Myocyte (in vitro differentiated cells): ENCODE data around the gene KDM4C. TPM values are rescaled to one million over a fixed set of nuclear protein-coding genes. Genes with fewer than 3 reads are reported as not detected.
"Not testable (repeated sequence)": the region's sequence is repeated elsewhere in the genome, so short reads cannot be mapped to it uniquely, and the experiment has no call there.

Experiments used
- DNase-seq: peaks from one replicate; pipeline ENCODE4 v3.0.0-alpha.2; 2012; ENCODE audit warnings: low read depth
- total RNA-seq: library from RNA; depleted of rRNA; stranded (reverse); fragments of >200 nt; gene quantifications from 2 replicates; pipeline ENCODE4 v1.2.3, GENCODE V29; 2014

Gene KDM4C
- total RNA-seq, 1 donor from 2014 or later, result 17.1 TPM

GRCh38 chr9:7030943-7031342 is 273.2 kb downstream of the KDM4C start:
- not testable (repeated sequence) for DNase-seq

- no peak for DNase-seq
Measured at GRCh38 chr9:7033076-7034045, 275.6 kb downstream of the KDM4C start.

- no peak for DNase-seq
Measured at GRCh38 chr9:7037176-7037575, 279.4 kb downstream of the KDM4C start.

GRCh38 chr9:7042124-7042523 is 284.4 kb downstream of the KDM4C start:
- no peak for DNase-seq

- no peak for DNase-seq
Measured at GRCh38 chr9:7045361-7045760, 287.6 kb downstream of the KDM4C start.

GRCh38 chr9:7051711-7052110 is 293.9 kb downstream of the KDM4C start:
- DNase-seq, result no peak

- no peak for DNase-seq
Measured at GRCh38 chr9:7053903-7054302, 296.1 kb downstream of the KDM4C start.

- DNase-seq, result no peak
Measured at GRCh38 chr9:7055171-7055903, 297.6 kb downstream of the KDM4C start.

- no peak for DNase-seq
Measured at GRCh38 chr9:7056254-7056653, 298.5 kb downstream of the KDM4C start.

- no peak for DNase-seq
Measured at GRCh38 chr9:7058473-7058872, 300.7 kb downstream of the KDM4C start.

GRCh38 chr9:7067169-7067568 is 309.4 kb downstream of the KDM4C start:
- DNase-seq, result no peak

GRCh38 chr9:7071916-7072315 is 314.1 kb downstream of the KDM4C start:
- DNase-seq, result no peak

- DNase-seq, result no peak
Measured at GRCh38 chr9:7073706-7074105, 315.9 kb downstream of the KDM4C start.

GRCh38 chr9:7075154-7075553 is 317.4 kb downstream of the KDM4C start:
- DNase-seq, result no peak

GRCh38 chr9:7079051-7079450 is 321.3 kb downstream of the KDM4C start:
- DNase-seq, result no peak

GRCh38 chr9:7081065-7081600 is 323.4 kb downstream of the KDM4C start:
- DNase-seq, result no peak

GRCh38 chr9:7083192-7083591 is 325.4 kb downstream of the KDM4C start:
- DNase-seq, result no peak

GRCh38 chr9:7085357-7085756 is 327.6 kb downstream of the KDM4C start:
- no peak for DNase-seq

- no peak for DNase-seq
Measured at GRCh38 chr9:7086389-7086788, 328.6 kb downstream of the KDM4C start.

- no peak for DNase-seq
Measured at GRCh38 chr9:7088611-7089010, 330.8 kb downstream of the KDM4C start.

- DNase-seq, result peak; percentile 72
Measured at GRCh38 chr9:7089406-7090193, 331.8 kb downstream of the KDM4C start.
